Mucosa of descending colon (tissue), 3 donors: ENCODE data around the gene CORIN. TPM values are rescaled to one million over a fixed set of nuclear protein-coding genes. Genes with fewer than 3 reads are reported as not detected.
"Not testable (repeated sequence)": the region's sequence is repeated elsewhere in the genome, so short reads cannot be mapped to it uniquely, and the experiment has no call there.

Experiments used
- ATAC-seq: fragments of 200-7000 bp; cut with Tn5 transposase; one replicate; pipeline ENCODE4 v1.9.1; 2020; ENCODE audit warnings: mild to moderate bottlenecking, moderate library complexity
- DNase-seq, 3 donors: peaks; one replicate each; pipeline ENCODE4 v3.0.0-alpha.2; 2020
- H3K36me3 ChIP-seq: fragments of 200-600 bp; one replicate; pipeline ENCODE4 v1.8.0; 2021; ENCODE audit warnings: low read depth, mild to moderate bottlenecking
- H3K4me1 ChIP-seq: fragments of 200-600 bp; one replicate; pipeline ENCODE4 v1.8.0; 2021; ENCODE audit warnings: low read depth, mild to moderate bottlenecking
- H3K4me3 ChIP-seq: fragments of 200-600 bp; one replicate; pipeline ENCODE4 v1.8.0; 2021; ENCODE audit warnings: mild to moderate bottlenecking
- H3K9me3 ChIP-seq: fragments of 200-600 bp; one replicate; pipeline ENCODE4 v1.8.0; 2021; ENCODE audit warnings: mild to moderate bottlenecking
- CTCF ChIP-seq: fragments of 200-600 bp; IDR thresholded peaks from one replicate; pipeline ENCODE4 v1.8.0; 2022; ENCODE audit warnings: antibody characterized with exemption, mild to moderate bottlenecking
- intact Hi-C, 2 donors: fragments of 100-400 bp; cut with DNase I in 1 of 2; cut with micrococcal nuclease in 1 of 2; formaldehyde crosslinking; loops; one replicate each; pipeline versions ENCODE4 v1.11.0 to v1.11.1; 2022; cut with DNase I, micrococcal nuclease
- total RNA-seq, 3 donors: library from RNA; stranded (reverse); fragmentation: NEBNext Ultra II Directional in 2 of 3; extraction: Animal tissue kit (Norgen Biotek cat#: 25700) in 2 of 3; gene quantifications; one replicate each; pipeline versions ENCODE4 v1.2.1 to v1.2.4, GENCODE V29; 2021 to 2023
- donor health status: DM: no; HTN: no; CAD: no; lungs with moderate emphysema.
- donor health status: DM: no; HTN: no; CAD: no.
- donor health status: DM: no; HTN: yes; CAD: no.

Gene CORIN
- total RNA-seq, 3 donors from 2014 or later, result 0.41 to 0.52 (median 0.47) TPM

DNA sequence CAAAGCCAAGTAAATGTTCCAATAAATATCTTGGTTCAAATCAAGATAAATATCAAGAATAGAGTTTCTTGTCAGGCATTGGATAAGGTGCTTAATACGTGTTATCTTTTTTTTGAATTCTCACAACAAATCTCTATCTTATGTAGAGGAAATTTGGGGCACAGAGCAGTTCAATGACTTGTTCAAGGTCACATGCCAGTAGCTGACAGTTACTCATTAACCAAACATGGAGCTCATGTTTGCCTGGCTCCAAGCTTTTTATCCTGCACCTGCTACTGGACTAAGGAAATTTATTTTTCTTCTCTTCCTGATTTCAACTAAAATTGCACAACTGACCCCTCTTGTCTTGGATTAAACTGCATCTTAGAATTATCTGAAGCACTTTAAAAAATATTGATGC is 276.5 kb downstream of the CORIN start:
- ATAC-seq (no peak), DNase-seq (no peak)
- TF ChIP-seq CTCF, result no peak
- Histone ChIP-seq H3K36me3 (no peaks in the 10 kb centered on the region), H3K9me3 (no peaks in the 10 kb centered on the region), H3K4me1 (no peaks in the 10 kb centered on the region), H3K4me3 (no peak overlapping the region)
- intact Hi-C loops, result no loop called here

GRCh38 chr4:47560682-47561081 is 277.2 kb downstream of the CORIN start:
- intact Hi-C loops, result no loop called here
- Histone ChIP-seq H3K4me3 (no peak overlapping the region), H3K4me1 (no peaks in the 10 kb centered on the region), H3K9me3 (no peaks in the 10 kb centered on the region), H3K36me3 (no peaks in the 10 kb centered on the region)
- no peak for DNase-seq
- TF ChIP-seq CTCF, result no peak
- ATAC-seq, result no peak

DNA sequence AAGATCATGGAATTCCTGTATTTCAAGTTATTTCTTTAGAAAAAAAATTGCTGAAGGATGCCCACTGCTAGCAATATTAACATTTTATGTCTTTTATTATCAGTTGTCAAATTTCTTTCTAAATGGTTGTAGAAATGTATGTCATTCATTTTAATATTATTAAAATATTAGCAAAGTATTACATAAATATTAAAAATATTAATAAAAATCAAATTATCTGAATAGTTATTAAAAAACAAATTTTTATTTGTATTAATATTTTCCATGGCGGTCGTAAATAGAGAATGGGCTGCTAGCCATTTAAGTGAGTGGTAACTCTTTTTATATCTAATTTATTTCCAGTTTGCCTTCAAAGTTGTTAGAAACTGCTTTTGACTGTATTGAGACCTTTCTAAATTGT is 280.6 kb downstream of the CORIN start:
- ATAC-seq, result no peak
- no peak overlapping the region for H3K4me3 ChIP-seq
- TF ChIP-seq CTCF, result no peak
- no peaks in the 10 kb centered on the region for H3K4me1 ChIP-seq
- no peak for DNase-seq
- intact Hi-C loops, result no loop called here
- no peaks in the 10 kb centered on the region for H3K9me3 ChIP-seq
- no peaks in the 10 kb centered on the region for H3K36me3 ChIP-seq

DNA sequence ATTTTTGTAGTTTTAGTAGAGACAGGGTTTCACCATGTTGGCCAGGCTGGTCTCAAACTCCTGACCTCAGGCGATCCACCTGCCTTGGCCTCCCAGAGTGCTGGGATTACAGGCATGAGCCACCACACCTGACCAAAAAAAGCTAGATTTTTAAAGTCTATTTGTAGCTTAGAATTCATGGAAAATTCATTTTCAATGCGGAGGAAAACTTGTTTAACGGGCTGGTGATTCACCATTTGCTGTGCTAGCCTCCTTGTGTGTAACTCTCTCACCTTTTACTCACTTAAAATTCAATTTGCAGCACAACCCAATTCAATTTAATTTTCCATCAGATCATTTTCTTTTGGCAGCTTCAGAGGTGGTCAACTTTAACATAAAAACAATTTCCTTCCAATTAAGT is 281.9 kb downstream of the CORIN start:
- H3K4me1 ChIP-seq, DNase-seq, H3K4me3 ChIP-seq, intact Hi-C loops, ATAC-seq, H3K36me3 ChIP-seq, H3K9me3 ChIP-seq: not testable (repeated sequence)

GRCh38 chr4:47553329-47554125 is 284.3 kb downstream of the CORIN start:
- intact Hi-C loops, result no loop called here
- no peak for ATAC-seq
- DNase-seq, result no peak
- Histone ChIP-seq H3K4me1 (no peaks in the 10 kb centered on the region), H3K36me3 (no peaks in the 10 kb centered on the region), H3K4me3 (no peak overlapping the region), H3K9me3 (no peaks in the 10 kb centered on the region)
- TF ChIP-seq CTCF, result no peak

DNA sequence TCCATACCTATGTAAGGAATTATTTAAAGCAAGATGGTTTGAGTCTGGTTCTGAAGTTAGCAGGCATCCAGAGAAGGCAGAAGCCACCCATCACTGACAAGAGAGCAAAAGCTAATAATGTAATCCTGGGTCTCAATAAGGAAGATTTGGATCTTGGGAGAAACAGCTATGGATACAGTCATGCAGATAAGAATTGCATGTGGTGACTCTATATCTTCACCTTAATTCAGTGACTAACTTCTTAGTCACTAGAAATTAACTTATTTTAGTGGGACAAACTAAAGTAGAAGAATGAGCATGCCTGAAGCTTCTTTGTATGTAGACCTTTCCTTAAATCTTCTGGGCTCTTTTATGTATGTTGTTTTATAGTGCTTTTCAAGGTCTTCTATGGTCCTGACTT is 286.2 kb downstream of the CORIN start:
- Histone ChIP-seq H3K4me1 (no peaks in the 10 kb centered on the region), H3K4me3 (no peak overlapping the region), H3K36me3 (no peaks in the 10 kb centered on the region), H3K9me3 (no peaks in the 10 kb centered on the region)
- DNase-seq, result no peak
- ATAC-seq, result no peak
- no peak for TF ChIP-seq CTCF
- intact Hi-C loops, result no loop called here
